GM23338 (cell line): ENCODE data around the gene IFNA5.

Source experiments
- CREB1 ChIP-seq: fragments of 250-450 bp; sonication (Bioruptor Pico); IDR thresholded peaks from 2 replicates; pipeline ENCODE4 v1.5.0; 2020; ENCODE audit warnings: low read depth, mild to moderate bottlenecking, moderate library complexity
- CTCF ChIP-seq, 2 experiments: fragments of 200-600 bp in 1 of 2; sonication (generic) in 1 of 2; conservative IDR thresholded peaks; 2 replicates each; pipeline versions ENCODE4 v1.5.1 to v1.6.1; 2016 to 2017; ENCODE audit warnings: antibody characterized with exemption in 2 of 2, low read depth in 2 of 2, mild to moderate bottlenecking in 2 of 2, moderate library complexity in 1 of 2
- ETS1 ChIP-seq: IDR thresholded peaks from 2 replicates; pipeline ENCODE4 v1.6.1; 2016; ENCODE audit warnings: antibody characterized with exemption
- EZH2 ChIP-seq: fragments of 200-600 bp; sonication (generic); IDR thresholded peaks from one replicate; pipeline ENCODE4 v1.8.0; 2017; ENCODE audit warnings: antibody characterized with exemption, mild to moderate bottlenecking, low read depth; ENCODE audit not compliant: unreplicated experiment
- EZH2phosphoT487 ChIP-seq: fragments of 200-600 bp; sonication (generic); IDR thresholded peaks from one replicate; pipeline ENCODE4 v1.8.1; 2018; ENCODE audit warnings: antibody characterized with exemption; ENCODE audit not compliant: unreplicated experiment
- JUNB ChIP-seq: IDR thresholded peaks from one replicate; pipeline ENCODE4 v1.6.1; 2016; ENCODE audit warnings: antibody characterized with exemption; ENCODE audit not compliant: unreplicated experiment
- POLR2AphosphoS5 ChIP-seq: IDR thresholded peaks from 2 replicates; pipeline ENCODE4 v1.6.1; 2016; ENCODE audit warnings: antibody characterized with exemption, low read depth
- REST ChIP-seq: IDR thresholded peaks from one replicate; pipeline ENCODE4 v1.6.1; 2018; ENCODE audit warnings: antibody characterized with exemption; ENCODE audit not compliant: unreplicated experiment
- STAT1 ChIP-seq: IDR thresholded peaks from one replicate; pipeline ENCODE4 v1.6.1; 2016; ENCODE audit warnings: antibody characterized with exemption; ENCODE audit not compliant: unreplicated experiment
- ZNF114 ChIP-seq: fragments of 250-450 bp; sonication (Bioruptor Pico); IDR thresholded peaks from 2 replicates; pipeline ENCODE4 v1.5.0; 2020; ENCODE audit warnings: mild to moderate bottlenecking, moderate library complexity

GRCh38 chr9:21320465-21320864 lies 15.4 kb upstream of the IFNA5 start:
- TF ChIP-seq CTCF (conservative IDR thresholded peaks at IDR 0.05; ENCODE audit: low read depth in 2 of 2) (no peak), POLR2AphosphoS5 (no peak), JUNB (no peak), ETS1 (no peak), EZH2 (no peak), CREB1 (CRISPR knock-in tag) (no peak), REST (no peak), STAT1 (no peak), EZH2phosphoT487 (no peak), ZNF114 (CRISPR knock-in tag) (no peak)
